ENCODE measurements around the gene NARS2.
"Not testable (repeated sequence)": the region's sequence is repeated elsewhere in the genome, so short reads cannot be mapped to it uniquely, and the experiment has no call there.

NARS2 gene

DNA sequence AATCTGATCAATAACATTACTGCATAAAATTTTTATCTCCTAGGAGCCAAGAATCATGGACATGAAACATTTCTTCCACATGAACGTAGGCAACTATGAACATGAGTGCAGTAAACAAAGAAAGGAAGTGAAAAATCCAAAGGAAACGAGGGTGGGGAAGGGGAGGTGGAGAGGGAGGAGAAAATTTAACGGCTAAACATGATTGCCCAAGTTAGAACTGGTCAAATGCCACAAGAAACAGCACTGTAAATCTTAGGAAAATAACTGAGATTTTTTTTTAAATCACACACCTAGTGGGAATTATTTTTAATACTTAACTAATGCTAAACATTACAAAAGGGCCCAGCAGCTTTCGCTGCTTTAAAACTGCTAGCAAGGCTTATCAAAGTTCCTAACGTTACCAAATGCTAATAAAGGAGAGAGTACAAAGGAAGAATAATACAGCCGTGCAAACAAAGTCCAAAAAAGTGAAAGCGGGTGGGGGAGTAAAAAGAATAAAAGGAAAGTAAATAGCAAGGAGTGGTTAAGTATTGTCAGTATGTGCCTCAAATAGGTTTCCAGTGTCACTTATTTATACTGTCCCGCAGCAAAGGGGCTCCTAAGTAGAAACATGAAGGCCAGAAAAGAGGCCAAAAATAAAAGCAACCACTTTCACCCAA lies 13.7 kb downstream of the NARS2 start:
- TF ChIP-seq, protein P1, sequence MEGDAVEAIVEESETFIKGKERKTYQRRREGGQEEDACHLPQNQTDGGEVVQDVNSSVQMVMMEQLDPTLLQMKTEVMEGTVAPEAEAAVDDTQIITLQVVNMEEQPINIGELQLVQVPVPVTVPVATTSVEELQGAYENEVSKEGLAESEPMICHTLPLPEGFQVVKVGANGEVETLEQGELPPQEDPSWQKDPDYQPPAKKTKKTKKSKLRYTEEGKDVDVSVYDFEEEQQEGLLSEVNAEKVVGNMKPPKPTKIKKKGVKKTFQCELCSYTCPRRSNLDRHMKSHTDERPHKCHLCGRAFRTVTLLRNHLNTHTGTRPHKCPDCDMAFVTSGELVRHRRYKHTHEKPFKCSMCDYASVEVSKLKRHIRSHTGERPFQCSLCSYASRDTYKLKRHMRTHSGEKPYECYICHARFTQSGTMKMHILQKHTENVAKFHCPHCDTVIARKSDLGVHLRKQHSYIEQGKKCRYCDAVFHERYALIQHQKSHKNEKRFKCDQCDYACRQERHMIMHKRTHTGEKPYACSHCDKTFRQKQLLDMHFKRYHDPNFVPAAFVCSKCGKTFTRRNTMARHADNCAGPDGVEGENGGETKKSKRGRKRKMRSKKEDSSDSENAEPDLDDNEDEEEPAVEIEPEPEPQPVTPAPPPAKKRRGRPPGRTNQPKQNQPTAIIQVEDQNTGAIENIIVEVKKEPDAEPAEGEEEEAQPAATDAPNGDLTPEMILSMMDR (conservative IDR thresholded peaks at IDR 0.05) = no peak
- TF ChIP-seq ZFX (IDR thresholded peaks at IDR 0.05) = no peak
- no peak overlapping the region for H3K27ac ChIP-seq

DNA sequence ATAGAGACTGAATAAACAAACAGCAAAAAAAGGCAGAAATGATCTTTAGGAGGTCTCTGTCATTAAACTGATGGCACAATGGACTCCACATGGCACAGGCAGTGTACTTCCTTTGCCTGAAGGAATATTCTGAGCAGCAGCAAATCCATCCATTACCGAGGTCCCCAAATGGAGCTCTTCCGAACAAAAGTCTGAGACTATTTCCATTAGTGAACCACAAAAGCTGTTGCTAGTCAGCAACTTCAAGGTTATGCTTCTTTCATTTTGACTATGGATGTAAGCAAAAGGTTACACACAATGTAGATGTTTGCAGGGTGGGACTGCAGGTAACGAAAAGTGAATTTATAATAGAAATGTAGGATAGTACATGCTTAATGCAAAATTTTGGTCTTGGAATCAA lies 14.5 kb downstream of the NARS2 start:
- TF ChIP-seq, protein P1 (conservative IDR thresholded peaks at IDR 0.05) = no peak
- no peak for TF ChIP-seq ZFX (IDR thresholded peaks at IDR 0.05)
- no peak overlapping the region for H3K27ac ChIP-seq

DNA sequence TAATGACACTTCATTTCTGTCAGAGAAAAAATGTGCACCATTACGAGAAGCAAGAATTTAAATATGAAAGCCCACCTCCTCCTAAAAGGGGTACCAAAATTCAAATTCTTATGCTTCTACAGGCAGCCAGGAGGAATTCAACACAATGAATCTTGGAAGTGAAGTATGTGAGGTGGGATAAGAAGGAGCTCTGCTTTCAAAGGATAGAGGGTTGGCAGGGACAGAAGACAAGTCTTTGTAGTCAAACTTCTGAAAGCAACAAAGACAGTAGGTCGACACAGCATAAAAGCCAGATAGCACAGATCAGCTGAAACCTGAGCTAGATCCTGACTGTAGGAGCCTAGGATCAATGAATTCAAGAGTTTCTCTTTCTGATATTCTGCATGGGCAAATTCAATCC lies 17.4 kb downstream of the NARS2 start:
- no peak overlapping the region for H3K27ac ChIP-seq

GRCh38 chr11:78555592-78555991 lies 19.1 kb downstream of the NARS2 start:
- no peak overlapping the region for H3K27ac ChIP-seq
- no peak for TF ChIP-seq ZFX (IDR thresholded peaks at IDR 0.05)
- TF ChIP-seq, protein P1 (conservative IDR thresholded peaks at IDR 0.05) = no peak

More for the DNA sequence above, 17.4 kb downstream of the NARS2 start:
- TF ChIP-seq ZFX (IDR thresholded peaks at IDR 0.05) = no peak
- TF ChIP-seq, protein P1 (conservative IDR thresholded peaks at IDR 0.05) = no peak

- TF ChIP-seq, protein P1 (conservative IDR thresholded peaks at IDR 0.05) = no peak
- TF ChIP-seq ZFX (IDR thresholded peaks at IDR 0.05) = no peak
- H3K27ac ChIP-seq = no peak overlapping the region
These were observed 21.8 kb downstream of the NARS2 start for GRCh38 chr11:78552881-78553280.

GRCh38 chr11:78552139-78552538 lies 22.5 kb downstream of the NARS2 start:
- not testable (repeated sequence) for H3K27ac ChIP-seq

GRCh38 chr11:78551066-78551465 lies 23.6 kb downstream of the NARS2 start:
- TF ChIP-seq ZFX (IDR thresholded peaks at IDR 0.05) = no peak
- TF ChIP-seq, protein P1 (conservative IDR thresholded peaks at IDR 0.05) = no peak
- H3K27ac ChIP-seq = no peak overlapping the region

All from C4-2B (cell line).